ENCODE measurements around the gene COL23A1.
"Not testable (repeated sequence)": the region's sequence is repeated elsewhere in the genome, so short reads cannot be mapped to it uniquely, and the experiment has no call there.

Gene COL23A1

DNA sequence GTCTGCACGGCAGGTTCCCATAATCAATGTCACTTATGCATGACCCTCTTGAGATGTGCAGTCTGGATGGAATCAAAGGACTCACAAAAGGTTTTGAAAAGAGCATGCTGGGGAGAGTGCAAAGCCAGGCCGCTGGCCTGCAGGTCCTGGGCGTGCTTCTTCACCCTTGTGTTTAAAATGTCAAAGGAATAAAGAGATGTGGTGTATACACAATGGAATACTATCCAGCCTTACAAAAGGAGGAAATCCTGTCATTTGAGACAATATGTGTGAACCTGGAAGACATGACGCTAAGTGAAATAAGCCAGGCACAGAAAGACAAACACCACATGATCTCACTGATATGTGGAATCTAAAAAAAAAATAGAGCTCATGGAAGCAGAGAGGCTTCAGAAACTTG is 220.1 kb downstream of the COL23A1 start:
- no peak for DNase-seq

DNA sequence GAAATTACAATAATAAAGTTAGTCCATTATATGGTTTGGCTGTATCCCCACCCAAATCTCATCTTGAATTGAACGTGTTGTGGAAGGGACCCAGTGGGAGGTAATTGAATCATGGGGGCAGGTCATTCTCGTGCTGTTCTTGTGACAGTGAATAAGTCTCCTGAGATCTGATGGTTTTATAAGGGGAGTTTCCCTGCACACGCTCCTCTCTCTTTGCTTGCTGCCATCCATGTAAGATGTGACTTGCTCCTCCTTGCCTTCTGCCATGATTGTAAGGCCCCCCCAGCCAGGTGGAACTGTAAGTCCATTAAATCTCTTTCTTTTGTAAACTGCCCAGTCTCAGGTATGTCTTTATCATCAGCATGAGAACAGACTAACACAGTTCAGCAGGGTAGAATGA is 220.7 kb downstream of the COL23A1 start:
- DNase-seq = not testable (repeated sequence)

DNA sequence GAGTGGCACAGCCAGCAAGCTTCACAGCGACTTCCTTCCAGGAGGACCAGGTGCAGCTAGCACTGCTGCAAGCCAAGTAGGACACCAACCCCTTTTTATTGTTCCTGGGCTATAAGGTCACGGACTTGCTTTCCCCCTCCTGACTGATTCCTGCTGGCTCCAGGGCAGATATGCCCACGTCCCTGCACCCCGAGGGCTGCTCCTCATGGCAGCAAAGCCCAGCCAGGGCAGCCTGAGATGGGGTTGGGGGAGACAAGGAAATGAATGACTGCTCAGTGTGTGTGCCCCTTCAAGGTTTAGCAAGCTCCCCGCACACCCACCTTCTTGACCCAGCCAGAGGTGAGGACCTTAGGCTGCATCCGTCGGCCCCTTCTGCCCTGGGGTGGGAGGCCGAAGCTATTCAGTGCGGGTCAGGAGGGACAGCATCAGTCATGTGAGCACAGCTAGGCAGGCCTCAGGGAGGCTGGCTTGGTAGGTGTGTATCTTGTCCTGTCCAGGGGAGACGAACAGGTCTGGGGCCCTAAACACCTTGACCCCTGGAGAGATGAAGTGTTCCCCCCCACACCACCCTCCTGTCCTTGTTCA is 221.4 kb downstream of the COL23A1 start:
- no peak for DNase-seq

DNA sequence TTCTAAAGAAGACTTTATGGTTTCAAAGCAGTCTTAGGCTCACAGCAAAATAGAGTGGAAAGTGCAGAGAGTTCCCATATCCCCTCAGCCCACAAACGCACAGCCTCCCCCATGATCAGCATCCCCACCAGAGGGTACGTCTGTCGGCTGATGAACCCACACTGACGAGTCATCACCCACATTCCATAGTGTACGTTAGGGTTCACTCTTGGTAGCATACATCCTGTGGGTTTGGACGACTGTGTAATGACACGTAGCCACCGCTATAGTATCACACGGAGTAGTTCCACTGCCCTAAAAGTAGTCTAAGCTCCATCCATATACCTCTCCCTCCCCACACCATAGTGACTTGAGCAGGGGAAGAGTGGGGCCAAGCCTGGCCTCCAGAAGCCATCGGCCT is 221.9 kb downstream of the COL23A1 start:
- no peak for DNase-seq

DNA sequence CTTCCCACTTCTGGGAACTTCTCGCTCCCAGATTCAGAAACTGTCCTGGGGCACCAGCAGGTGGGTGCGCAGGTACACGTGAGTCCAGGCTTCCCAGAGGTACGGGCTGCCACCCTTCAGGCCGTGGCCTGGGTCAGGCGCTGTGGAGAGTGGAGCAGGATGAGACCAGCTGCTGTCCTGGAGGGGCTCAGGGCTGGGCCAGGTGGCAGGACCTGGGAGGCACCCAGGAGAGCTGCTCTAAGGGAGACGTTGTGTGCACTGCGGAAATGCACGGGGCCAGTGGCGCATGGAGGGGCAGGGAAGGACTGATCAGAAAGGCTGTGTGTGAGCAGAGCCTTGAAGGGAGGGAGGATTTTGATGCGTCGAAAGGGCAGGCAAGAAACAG is 222.5 kb downstream of the COL23A1 start:
- no peak for DNase-seq

DNA sequence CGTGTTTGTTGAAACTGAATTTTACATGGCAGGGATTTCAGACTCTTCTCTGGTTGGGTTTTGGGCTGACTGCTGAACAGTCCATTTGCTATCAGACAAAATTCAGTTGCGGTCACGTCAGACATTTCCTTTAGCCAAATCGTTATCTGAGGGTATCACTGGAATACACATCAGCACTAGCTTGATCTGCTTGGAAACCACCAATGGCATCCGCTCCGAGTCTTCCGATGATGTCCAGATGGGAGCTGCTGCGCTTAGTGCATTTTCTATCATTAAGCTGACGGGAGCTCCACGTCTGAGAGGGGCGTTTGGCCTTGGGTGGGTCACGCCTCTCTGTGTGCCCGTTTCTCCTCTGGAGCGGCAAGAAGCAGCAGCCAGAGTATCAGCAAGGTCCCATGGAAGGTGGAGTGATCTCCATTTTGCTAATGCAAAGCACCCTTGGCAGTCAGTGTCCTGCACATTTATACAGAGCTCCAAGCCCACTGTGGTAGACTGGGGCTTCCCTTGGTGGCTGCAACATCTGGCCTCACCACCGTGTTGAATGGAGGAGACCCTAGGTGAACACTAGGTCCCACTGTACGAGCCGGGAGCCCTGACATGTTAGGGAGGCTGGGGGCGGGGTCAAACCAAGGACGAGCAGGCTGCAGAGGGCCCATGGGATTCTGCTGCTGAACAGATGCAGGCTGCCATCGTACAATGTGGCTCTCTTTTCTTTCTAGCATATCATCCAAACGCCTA is 223.0 kb downstream of the COL23A1 start:
- no peak for DNase-seq

DNA sequence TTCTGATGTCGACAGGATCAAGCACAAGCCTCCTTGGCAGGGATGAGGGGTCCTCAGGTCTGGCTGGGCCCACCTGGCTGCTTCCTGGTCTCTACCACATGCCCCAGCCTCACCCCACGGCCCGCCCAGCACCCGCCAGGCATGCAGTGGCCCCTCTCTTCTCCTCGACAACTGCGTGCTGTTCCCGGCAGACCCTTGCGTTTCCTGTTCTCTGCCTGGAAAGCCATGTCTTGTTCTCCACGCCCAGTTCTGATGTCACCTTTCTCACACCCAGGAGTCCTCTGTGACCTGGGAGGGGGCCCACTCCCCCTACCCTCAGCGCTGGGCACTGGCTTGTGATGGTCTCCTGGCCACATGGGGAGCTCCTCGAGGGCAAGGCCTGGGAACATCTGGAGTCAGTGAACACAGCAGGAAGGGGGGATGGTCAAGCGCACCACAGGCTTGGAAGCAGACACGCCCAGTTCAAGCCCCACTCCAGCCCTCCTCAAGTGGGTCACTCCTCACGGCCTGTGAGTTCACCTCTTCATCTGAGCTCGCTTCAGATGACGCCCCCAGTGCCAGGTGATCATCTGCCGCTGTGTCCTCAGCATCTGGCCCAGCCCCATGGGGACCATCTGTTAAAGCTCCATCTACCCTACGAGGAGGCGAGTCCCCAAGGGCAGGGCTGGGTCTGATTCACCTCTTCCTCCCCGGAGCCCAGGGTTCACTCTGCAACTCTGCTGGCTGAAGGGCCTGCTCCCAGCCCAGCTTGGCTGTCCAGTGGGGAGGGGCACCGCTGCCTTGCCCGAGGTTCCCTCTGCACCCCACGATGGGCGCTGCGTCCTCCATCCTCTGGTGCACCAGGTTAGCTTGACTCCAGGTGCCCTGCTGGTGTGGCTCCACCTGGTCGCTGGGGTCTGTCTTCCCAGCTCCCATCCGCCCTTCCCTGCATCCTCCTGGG is 224.4 kb downstream of the COL23A1 start:
- DNase-seq = no peak

DNA sequence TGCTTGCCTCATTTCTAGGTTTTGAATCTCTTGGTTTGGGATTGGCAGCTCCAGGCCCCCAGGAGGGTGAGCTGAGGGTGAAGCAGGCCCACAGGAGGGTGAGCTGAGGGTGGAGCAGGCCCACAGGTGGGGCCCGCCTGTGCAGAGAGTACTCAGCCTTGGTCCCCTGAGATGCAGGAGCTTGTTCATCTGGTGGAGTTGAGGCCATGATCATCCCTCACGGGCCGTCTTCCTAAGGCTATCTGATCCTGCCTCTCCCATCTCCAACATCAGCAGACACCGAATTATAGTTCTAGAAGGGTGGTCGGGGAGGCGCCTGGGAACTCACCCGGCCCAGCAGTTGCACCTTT is 225.9 kb downstream of the COL23A1 start:
- DNase-seq = no peak

DNA sequence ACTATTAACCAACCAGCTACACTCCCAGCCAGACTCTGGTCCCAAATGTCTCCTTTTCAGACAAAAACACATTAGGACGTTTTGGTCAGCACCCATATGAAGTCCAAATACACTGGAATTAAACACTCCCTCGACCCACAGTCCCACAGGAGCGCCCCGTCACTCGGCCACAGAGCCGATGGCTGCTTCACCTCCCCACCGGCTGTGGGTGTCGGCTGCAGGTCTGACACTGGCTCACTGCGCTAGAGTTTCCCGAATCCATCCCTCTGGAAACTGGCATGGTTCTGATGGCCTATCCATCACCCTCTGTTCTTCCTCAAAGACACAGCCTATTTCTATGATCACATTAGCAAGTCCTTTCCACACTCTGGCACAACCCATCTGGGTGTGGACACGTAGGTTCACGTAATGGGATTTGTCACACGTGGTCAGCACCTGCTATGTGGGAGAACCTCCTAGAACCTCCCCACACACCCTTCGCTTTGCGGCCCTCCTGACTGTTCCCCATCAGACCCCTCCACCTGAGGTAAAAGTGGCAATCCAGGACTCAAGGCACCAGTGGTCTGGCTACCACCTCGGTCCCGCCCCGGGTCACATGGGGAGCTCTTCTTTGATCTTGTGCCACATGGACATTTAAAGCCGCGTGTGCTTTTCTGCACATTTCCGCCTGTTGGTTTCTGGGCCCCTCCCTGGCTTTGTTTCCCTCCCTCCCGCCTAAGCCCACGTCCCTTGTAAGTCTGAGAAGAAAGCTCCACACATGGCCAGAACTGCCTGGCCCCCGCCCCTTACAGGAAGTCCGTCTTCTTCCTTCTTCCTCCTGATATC is 226.5 kb downstream of the COL23A1 start:
- no peak for DNase-seq

DNA sequence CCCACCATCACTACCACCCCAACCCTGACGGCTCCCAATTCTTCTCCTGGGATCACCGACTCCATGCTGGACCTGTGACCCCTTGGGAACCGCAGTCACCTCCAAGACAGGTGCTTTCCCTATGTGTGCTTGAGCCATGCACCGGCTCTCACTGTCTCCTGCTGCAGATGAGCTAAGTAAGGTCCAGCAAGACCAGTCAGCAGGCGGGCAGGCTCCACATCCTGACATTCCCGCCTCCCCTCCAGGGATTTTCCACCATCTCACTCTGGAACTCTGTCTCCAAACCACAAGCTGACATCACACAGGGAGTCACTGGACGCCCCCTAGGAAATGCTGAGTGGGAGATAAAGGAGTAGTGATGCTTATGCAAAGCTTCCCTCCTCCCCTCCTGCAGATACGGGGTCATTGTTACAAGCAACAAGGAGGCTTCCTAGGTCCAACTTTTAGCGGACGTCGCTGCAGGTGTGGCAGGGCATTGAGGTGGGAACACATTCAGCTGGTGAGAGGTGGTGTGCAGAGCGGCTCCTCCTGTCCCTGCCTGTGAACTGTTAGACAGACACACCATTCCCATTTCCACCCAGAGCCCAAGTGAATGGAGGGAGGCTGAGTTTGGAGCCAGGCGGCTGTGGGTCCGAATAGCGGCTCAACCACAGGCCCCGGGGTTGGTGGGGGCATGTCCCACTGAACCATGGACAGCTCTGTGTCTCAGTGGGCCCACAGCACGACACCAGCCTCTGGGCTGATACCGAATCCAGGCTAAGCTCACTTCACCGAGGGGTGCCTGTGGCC is 228.3 kb downstream of the COL23A1 start:
- no peak for DNase-seq

DNA sequence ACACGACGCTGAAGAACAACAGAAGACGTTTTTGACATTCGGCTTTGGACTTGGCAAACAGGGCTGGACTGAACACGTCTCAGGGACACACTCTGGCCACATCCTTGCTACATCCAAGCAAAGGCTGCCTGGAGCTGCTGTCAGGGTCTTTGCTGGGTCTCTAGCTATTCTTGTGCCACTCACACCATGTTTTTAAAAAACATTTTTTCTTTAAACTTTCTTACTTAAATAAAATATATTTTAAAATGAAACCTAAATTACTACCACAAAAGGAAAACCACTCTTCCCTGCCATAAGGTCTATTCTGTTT is 229.3 kb downstream of the COL23A1 start:
- DNase-seq = no peak

DNA sequence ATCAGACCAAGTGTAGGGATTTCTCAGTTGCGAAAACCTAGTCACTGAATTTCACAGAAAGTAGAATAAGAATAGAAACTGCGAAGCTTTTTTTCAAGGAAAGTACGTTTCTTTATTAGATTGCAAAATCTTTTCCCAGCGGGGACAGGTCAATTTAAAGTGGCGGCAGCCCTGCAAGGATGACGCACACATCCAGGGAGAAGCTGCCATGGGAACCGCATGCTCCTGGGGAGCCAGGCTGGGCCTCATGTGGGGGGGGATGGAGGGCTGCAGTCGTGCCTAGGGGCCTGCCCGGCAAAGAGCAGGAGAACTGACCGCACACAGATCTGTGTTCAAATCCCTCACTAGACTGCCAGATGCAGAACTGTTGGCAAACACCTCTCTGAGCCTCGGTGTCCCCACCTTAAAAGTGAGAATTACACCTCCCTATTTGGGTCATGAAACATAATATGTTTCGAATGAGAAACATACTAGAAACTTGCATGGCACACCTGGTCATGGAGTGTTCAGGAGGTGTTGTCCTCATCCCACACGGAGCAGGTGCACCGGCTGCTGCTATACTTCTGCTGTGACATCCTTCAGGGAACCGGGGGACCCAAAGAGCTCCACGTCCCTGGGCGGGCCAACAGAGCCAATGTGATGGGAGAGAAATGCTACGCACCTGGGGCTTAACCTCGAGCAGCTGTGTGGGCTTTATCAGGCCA is 229.8 kb downstream of the COL23A1 start:
- DNase-seq = no peak

DNA sequence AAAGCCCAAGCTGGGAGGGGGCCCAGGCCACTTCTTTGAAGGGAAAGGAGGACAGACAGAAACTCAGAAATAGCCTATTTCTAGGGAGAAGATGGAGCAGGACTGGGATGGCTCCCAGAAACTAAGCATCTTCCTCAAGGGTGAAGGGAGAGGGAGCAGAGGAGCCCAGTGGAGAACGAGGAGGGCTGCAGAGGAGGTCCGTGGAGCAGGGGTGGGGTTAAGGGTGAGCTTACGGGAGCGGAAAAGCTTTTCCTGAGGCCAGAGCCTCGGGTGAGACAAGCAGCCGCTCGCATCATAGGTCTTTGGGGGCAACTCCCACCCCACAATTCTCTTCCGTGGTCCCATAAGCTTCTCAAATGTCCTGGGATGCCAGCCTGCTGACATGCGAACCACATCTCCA is 230.5 kb downstream of the COL23A1 start:
- DNase-seq = no peak

DNA sequence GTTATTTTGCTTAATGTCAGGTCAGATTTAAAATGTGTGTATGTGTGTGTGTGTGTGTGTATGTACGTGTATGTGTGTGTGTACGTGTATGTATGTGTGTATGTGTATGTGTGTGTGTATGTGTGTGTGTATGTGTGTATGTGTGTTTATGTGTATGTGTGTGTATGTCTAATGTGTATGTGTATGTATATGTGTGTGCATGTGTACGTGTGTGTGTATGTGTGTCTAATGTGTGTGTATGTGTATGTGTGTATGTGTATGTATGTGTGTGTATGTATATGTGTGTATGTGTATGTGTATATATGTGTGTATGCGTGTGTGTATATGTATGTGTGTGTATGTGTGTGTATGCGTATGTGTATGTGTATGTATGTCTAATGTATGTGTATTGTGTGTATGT is 232.5 kb downstream of the COL23A1 start:
- no peak for DNase-seq

DNA sequence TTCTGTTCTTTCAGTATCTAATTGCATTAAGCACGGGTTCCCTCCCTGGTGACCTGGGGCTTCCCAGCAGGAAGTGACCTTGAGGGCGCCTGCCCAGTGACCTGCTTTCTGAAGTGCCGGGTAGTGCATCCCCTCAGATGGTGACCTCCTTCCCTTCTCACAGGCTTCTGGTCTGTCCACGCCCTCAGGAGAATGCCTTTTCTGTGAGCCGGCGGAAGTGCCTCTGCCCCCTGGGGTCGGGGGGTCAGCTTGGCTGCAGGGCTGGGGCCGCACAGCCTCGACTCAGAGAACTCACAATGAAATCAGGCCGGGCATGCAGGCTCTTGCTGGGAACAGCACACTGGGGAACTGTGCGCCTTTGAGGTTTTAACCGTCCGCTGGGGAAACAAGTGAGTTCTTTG is 233.1 kb downstream of the COL23A1 start:
- no peak for DNase-seq

DNA sequence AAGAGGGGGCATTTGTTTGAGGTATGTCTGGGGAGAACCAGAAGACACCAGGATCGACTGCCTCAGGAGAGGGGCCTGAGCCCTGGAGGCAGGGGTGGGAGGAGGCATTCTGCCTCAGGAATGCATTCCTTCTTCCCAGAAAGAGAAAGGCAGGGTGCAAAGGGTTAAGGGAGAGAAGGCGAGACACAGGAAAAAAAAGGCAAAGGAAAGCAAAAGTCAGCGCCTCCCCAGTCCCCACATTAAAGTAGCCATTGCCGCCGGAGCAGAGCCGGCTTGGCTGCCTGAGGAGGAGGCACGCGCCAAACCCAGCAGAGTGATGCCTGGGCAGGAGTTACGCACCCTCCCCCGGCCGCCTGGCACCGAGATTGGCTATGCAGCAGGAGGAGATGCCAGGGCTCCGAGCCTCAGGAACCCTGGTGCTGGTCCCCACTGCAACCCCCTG is 233.7 kb downstream of the COL23A1 start:
- DNase-seq = no peak

DNA sequence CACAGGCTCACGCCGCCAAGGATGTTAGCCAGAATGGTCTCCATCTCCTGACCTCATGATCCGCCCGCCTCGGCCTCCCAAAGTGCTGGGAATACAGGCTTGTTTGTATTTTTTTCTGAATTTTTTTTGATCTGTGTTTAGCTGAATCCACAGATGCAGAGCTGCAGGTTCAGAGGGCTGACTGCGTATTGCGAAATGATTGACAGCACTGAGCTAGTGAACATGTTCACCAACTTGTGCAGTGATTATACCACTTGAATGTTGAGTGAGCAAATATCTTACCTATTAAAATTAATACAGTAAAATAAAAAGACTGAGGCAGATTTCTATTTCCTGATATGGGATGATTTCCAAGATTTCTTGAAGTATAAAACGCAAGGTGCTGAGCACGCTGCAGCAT is 234.5 kb downstream of the COL23A1 start:
- no peak for DNase-seq

DNA sequence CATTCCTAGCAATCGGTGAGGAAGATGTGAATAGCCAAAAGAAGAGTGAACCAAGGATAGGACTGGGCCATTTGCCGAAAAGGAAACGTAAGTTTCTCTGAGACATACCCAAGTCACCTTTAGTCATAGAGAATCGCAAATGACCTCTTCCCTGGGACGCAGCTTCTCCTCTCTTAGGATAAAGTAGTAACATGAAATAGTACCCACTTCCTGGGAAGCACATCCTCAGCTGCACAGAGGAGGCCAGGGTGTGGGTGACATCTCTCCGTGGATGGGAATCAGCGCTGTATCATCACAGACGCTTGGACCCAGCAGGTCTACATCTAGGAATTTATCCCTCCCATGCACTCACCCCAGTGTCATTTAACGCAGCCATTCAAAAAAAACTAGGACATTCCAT is 236.7 kb downstream of the COL23A1 start:
- DNase-seq = no peak

DNA sequence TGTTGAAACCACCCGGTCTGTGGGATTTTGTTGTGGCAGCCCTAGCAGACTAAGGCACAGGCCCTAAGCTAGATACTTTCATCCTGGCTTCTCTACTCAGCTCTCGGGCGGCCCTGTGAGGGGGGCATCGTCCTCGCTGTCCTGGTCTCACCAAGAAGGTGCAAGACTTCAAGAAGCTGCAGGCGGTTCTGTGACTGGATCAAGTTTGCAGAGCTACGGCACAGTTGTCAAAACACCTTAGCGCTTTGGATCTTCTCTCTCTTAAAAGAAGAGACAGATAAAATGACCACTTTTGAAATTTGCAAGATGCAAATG is 238.2 kb downstream of the COL23A1 start:
- DNase-seq = no peak

DNA sequence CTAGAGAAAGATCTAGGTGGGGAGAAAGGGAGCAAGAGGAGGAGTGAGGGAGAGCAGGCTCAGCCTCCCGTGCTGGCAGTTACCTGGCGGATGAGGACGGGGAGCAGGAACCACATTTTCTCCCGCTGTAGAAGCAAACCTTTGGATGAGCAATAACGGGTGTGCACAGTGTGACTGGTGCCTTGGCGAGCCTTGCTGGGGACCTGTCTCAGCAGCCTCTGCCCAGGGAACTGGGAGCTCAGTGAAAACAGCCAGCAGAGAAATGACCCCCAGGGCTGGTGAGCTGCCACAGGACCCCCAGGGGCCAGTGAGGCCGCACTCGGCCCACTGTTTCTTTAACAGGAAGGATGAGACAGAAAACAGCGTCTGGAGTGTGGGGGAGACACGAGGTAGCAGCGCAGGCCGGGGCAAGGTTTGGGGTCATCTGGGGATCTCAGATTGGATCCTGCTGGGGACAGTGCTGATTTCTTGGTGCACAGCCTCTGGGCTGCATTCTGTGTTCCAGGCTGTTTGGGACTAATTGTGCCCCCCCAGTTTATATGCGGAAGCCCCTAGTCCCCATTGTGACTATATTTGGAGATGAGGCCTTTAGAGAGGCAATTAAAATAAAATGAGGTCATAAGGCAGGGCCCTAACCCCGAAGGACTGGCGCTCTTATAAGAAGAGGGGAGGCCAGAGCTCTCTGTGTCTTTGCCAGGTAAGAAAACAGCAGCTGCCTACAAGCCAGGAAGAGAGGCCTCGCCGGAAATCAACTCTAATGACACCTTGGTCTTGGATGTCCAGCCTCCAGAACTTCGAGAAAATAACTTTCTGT is 238.8 kb downstream of the COL23A1 start:
- DNase-seq = no peak
